ENCODE data around the gene SREBF2. TPM values are rescaled to one million over a fixed set of nuclear protein-coding genes. Genes with fewer than 3 reads are reported as not detected.

The SREBF2 gene
- total and polyA plus RNA-seq, 8 donors = 12.2 to 159 (median 48.3) TPM

GRCh38 chr22:41933411-41934177 lies 100.7 kb downstream of the SREBF2 start:
- H3K4me1 ChIP-seq = peaks cover 0 to 2% (median under 1%) of the 10 kb centered on the region in 4 donors
- no peak overlapping the region for H3K27ac ChIP-seq
- no peak for DNase-seq
- no peak for TF ChIP-seq EP300 (IDR thresholded peaks at IDR 0.05)
- no peak for TF ChIP-seq POLR2A (IDR thresholded peaks at IDR 0.05)
- TF ChIP-seq POLR2AphosphoS5 (IDR thresholded peaks at IDR 0.05) = no peak
- TF ChIP-seq CTCF (IDR thresholded peaks at IDR 0.05) = no peak
- no peaks in the 10 kb centered on the region for H3K9me3 ChIP-seq
- H3K36me3 ChIP-seq = no peaks in the 10 kb centered on the region
- no peaks in the 10 kb centered on the region for H3K27me3 ChIP-seq
- intact Hi-C loops (cut with DNase I; ENCODE audit: low total_unique reads) = loop anchor here (10.0 kb wide), 1 partner anchor 179 kb away; no protein-coding TSS in a partner anchor
- no peak overlapping the region for H3K4me3 ChIP-seq
- WGBS, 5 donors = 79 to 86% (median 81%) methylated on average over 8 to 16 of the region's 16 CpGs

GRCh38 chr22:41934284-41935014 lies 101.5 kb downstream of the SREBF2 start:
- DNase-seq = no peak
- intact Hi-C loops (cut with DNase I; ENCODE audit: low total_unique reads) = loop anchor here (5.0 to 10.0 kb wide), 2 partner anchors 180 to 237 kb away; partner anchors contain the start of gene MEI1

GRCh38 chr22:41935015-41935351 lies 102.1 kb downstream of the SREBF2 start:
- H3K36me3 ChIP-seq = no peaks in the 10 kb centered on the region
- intact Hi-C loops (cut with DNase I; ENCODE audit: low total_unique reads) = loop anchor here (5.0 to 10.0 kb wide), 2 partner anchors 180 to 238 kb away; partner anchors contain the start of gene MEI1
- DNase-seq = no peak
- TF ChIP-seq POLR2A (IDR thresholded peaks at IDR 0.05) = no peak
- TF ChIP-seq POLR2AphosphoS5 (IDR thresholded peaks at IDR 0.05) = no peak
- no peak for TF ChIP-seq CTCF (IDR thresholded peaks at IDR 0.05)
- no peak for TF ChIP-seq EP300 (IDR thresholded peaks at IDR 0.05)
- H3K4me1 ChIP-seq = peaks cover 2 to 14% (median 11%) of the 10 kb centered on the region in 4 donors
- H3K27me3 ChIP-seq = no peaks in the 10 kb centered on the region
- H3K4me3 ChIP-seq = no peak overlapping the region
- no peak overlapping the region for H3K27ac ChIP-seq
- 88 to 100% (median 95%) methylated on average over 1 to 4 of the region's 4 CpGs for WGBS, 5 donors
- no peaks in the 10 kb centered on the region for H3K9me3 ChIP-seq

More at GRCh38 chr22:41934284-41935014, 101.5 kb downstream of the SREBF2 start:
- Histone ChIP-seq H3K4me3 (no peak overlapping the region), H3K36me3 (no peaks in the 10 kb centered on the region), H3K9me3 (no peaks in the 10 kb centered on the region), H3K27ac (no peak overlapping the region), H3K27me3 (no peaks in the 10 kb centered on the region), H3K4me1 (peaks cover 0 to 10% (median 8%) of the 10 kb centered on the region in 4 donors)
- TF ChIP-seq CTCF (IDR thresholded peaks at IDR 0.05) = no peak
- TF ChIP-seq POLR2AphosphoS5 (IDR thresholded peaks at IDR 0.05) = no peak
- no peak for TF ChIP-seq EP300 (IDR thresholded peaks at IDR 0.05)
- TF ChIP-seq POLR2A (IDR thresholded peaks at IDR 0.05) = no peak
- 93 to 97% (median 96%) methylated on average over 17 of the region's 17 CpGs for WGBS, 5 donors

- Histone ChIP-seq H3K4me3 (no peak overlapping the region), H3K9me3 (no peaks in the 10 kb centered on the region), H3K27ac (no peak overlapping the region), H3K27me3 (no peaks in the 10 kb centered on the region), H3K36me3 (no peaks in the 10 kb centered on the region), H3K4me1 (peaks cover 7 to 19% (median 16%) of the 10 kb centered on the region in 4 donors)
- no peak for TF ChIP-seq CTCF (IDR thresholded peaks at IDR 0.05)
- TF ChIP-seq EP300 (IDR thresholded peaks at IDR 0.05) = no peak
- no peak for TF ChIP-seq POLR2AphosphoS5 (IDR thresholded peaks at IDR 0.05)
- TF ChIP-seq POLR2A (IDR thresholded peaks at IDR 0.05) = no peak
- intact Hi-C loops (cut with DNase I; ENCODE audit: low total_unique reads) = loop anchor here (5.0 to 10.0 kb wide), 2 partner anchors 181 to 238 kb away; partner anchors contain the start of gene MEI1
- 79 to 99% (median 93%) methylated on average over 6 to 9 of the region's 9 CpGs for WGBS, 5 donors
- DNase-seq = no peak
These were observed 102.6 kb downstream of the SREBF2 start for GRCh38 chr22:41935509-41935908.
